AG20443 (cell line): ENCODE measurements around the gene IFT81.
"Not testable (repeated sequence)": the region's sequence is repeated elsewhere in the genome, so short reads cannot be mapped to it uniquely, and the experiment has no call there.

Experiments used
- DNase-seq: peaks from one replicate; pipeline ENCODE4 v3.0.0; 2012; ENCODE audit warnings: low spot score, mixed read lengths

Gene IFT81

DNA sequence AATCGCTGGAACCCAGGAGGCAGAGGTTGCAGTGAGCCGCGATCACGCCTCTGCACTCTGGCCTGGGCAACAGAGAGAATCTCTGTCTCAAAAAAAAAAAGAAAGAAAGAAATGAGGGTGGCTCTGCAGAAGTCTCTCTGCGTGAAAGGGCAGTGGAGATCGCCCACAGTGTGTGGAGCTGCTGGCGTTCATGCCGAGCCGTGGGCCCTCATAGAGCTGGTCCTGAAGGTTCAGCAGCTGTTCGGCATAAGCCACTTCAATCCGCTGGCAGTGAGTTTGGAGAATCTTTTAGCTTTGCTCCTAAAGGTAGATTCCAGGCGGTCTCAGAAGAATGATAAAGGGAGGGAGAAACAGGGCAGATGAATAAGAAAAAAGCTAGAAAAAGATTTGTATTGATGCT is 120.2 kb downstream of the IFT81 start:
- no peak for DNase-seq

DNA sequence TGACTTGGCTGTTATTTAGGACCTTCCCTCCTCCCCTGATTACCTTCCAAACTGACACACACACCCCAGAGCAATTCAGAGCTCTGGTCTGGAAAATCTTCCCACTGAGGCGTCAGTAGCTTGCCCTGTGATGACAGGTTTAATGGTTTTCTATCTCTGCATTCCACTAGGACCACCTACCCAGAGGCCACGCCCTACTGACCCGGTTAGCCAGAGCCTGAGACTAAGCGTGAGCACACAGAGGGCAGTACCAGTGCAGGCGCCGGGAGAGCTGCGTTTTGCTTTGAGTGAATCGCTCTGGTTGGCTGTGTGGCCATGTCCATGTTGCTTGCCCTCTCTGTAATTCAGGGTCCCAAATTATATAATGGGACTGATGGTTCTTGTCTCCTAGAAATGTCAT is 120.7 kb downstream of the IFT81 start:
- DNase-seq = no peak

GRCh38 chr12:110245369-110245772 is 121.2 kb downstream of the IFT81 start:
- DNase-seq = no peak

DNA sequence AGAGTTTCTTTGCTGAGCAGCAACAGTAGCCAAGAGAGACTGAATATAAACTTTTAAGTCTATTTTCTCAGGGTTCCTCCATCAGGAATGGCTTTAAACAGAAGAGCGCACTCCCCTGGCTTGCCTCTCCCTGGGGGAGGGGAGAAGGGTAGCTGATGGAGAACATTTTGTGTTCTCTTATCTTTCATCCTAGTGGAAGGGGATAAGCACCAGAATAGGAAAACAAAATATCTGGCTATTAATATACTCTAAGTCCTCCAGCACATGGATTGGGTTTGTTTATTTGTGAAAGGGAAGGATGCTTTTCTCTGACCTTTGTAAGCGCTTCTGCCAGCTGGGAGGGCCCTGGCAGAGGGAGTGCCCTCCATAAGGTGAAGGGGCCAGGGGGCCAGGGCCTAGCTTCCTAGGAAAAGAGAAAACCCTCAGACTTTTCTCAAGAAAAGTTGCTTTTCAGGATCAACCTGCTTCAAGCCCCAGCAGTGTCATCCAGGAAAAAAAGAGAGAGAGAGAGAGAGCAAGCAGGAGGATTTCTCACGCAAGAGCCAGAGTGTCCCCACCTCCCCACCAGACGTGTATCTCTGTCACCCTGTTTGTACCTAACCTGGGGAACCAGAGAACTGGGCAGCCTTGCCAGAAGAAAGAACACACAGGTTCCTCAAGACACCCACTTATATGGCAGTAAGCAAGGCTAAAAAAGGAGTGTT is 122.6 kb downstream of the IFT81 start:
- no peak for DNase-seq

DNA sequence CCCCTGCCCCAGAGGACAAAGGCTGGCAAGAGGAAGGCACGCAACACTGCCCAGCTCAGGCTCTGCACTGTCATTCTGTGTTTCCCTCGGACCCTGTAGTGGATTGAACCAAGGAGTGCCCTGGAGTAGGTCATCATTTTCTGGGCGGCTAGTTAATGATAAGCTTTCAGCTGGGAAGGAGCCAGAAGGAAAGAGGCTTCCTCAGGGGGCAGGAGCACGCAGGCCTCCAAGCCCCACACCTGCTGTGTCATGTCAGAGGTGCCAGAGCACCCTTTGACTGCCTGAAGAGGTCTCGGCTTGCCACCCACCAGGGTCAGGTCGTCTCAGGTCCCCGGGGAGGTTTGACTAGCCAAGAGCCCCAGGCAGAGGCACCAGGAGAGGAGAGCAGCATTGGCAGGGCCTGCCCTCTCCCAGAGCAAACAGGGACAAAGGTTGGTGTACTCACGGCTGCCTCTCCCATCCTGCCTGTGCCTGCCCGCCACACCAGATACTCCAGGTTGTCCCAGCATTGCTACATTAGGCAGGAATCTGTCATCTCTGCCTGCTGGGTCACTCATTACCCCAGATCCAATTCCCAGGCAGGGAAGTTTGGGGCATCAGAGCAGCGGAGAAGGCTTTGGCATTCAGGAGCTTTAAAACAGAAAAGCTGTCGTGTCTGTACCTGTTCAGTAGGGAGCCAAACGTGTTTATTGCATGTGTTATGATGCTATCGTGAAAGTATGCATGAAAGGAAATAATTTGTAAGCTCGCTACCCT is 123.4 kb downstream of the IFT81 start:
- no peak for DNase-seq

DNA sequence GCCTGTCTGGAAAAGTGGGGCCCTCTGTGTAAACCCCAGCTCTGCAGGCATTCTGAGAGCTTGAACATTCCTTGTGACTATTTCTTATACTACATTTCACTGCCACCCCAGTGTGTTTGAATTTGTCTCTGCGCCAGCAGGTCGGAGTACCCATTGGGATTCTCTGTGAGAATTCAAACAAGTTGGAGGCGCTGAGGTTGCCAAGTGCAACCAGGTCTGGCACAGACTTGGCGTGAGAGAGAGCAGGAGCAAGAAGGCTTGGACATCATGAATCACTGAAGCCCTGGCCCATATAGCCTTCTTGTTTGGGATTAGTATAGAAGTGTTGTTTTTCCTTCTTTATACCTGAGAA is 123.9 kb downstream of the IFT81 start:
- no peak for DNase-seq

GRCh38 chr12:110249105-110249504 is 124.9 kb downstream of the IFT81 start:
- DNase-seq = no peak

DNA sequence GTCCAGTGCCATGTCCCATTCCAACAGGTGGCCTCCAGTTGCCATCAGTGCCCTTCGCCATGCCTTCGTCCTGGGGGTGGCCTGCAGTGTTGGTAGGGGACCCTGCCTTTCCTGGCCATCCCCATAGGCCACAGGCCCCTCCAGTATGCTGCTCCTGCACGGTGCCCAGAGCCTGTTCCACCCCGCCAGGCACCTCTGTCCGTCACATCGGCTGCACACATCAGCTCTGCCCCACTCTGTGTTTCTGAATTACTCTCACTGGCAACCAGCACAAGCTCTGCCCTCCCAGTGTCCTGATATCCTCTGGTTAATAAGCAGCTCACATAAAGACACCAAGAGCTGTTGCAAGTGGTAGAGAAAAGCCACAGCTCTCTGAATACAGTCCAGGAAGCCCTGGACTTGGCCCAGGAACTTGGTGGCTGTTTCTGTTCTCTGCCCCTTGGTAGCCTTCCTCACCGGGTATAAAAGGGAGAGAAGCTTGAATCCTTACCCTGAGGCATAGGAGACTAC is 125.6 kb downstream of the IFT81 start:
- peak; percentile 40 for DNase-seq

DNA sequence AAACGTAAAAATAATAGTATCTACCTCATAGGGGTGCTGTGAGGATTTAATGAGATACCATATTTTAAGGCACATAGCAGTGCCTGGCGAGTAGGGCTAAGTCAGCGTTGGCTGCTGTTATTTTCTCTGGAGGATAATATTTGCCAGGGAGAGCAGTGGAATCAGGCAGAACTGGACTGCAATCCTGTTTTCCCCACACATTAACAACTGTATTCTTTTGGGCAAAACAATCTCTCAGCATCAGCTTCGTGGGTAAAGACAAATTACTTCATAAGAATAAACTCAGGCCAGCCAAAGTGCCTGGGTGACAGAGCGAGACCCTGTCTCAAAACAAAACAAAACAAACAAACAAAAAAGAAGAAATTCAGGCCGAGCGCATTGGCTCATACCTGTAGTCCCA is 127.2 kb downstream of the IFT81 start:
- no peak for DNase-seq

- DNase-seq = no peak
These were observed 128.6 kb downstream of the IFT81 start for GRCh38 chr12:110252716-110253115.

DNA sequence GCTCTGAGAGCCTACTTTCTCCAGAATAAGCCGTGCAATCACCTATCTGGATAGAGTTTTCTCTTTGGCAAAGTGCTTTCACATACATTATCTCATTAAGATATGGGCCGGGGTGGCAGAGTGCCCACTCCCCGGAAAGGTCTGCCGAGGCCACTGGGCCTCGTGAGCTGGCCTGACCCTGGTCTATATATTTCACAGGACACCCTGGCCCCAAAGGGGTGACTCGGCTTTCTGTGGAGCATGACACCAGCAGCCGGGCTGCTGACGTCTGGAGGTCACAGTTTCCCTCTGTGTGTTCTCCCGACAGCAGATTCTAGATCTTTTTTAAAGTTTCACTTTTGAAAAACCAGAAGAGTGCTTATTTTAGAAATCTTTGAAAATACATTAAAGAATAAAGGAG is 129.0 kb downstream of the IFT81 start:
- DNase-seq = peak; percentile 45

- no peak for DNase-seq
These were observed 130.9 kb downstream of the IFT81 start for GRCh38 chr12:110254971-110255540.

DNA sequence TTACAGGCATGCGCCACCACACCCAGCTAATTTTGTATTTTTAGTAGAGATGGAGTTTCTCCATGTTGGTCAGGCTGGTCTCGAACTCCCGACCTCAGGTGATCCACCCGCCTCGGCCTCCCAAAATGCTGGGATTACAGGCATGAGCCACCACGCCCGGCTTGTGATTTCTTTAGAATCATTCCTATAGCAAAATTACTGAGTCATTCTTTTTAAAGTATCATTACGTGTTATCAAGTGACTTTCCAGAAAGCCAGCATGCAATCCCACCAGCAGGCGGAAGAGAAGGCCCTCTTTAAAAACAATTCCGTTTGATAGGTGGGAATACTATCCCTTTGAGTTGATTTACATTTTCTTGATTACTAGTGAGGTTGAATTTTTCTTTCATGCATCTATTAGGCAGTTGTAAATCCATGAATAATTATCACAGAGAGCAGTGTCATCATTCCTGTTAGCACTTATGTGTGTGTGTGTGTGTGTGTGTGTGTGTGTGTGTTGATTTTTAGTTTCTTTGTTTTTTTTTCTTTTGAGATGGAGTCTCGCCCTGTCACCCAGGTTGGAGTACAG is 131.8 kb downstream of the IFT81 start:
- not testable (repeated sequence) for DNase-seq

- DNase-seq = no peak
These were observed 132.7 kb downstream of the IFT81 start for GRCh38 chr12:110256780-110257431.

DNA sequence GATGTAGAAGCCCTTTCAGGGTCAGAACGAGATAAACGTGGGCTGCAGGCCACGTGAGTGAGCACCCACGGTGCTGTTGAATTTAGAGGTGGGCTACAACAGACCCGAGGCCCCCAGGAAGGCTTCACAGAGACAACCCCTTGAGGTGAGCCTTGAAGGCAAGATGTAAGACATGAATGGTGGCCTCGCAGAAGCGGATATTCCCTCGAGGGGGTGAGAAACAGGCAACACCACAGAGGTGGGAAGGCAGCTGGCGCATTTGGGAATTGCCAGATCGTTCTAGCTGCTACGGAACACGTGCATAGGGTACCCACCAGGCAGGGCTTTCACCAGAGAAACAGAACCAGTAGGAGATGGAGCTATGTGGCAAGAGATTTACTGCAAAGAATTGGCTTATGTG is 134.3 kb downstream of the IFT81 start:
- DNase-seq = no peak

DNA sequence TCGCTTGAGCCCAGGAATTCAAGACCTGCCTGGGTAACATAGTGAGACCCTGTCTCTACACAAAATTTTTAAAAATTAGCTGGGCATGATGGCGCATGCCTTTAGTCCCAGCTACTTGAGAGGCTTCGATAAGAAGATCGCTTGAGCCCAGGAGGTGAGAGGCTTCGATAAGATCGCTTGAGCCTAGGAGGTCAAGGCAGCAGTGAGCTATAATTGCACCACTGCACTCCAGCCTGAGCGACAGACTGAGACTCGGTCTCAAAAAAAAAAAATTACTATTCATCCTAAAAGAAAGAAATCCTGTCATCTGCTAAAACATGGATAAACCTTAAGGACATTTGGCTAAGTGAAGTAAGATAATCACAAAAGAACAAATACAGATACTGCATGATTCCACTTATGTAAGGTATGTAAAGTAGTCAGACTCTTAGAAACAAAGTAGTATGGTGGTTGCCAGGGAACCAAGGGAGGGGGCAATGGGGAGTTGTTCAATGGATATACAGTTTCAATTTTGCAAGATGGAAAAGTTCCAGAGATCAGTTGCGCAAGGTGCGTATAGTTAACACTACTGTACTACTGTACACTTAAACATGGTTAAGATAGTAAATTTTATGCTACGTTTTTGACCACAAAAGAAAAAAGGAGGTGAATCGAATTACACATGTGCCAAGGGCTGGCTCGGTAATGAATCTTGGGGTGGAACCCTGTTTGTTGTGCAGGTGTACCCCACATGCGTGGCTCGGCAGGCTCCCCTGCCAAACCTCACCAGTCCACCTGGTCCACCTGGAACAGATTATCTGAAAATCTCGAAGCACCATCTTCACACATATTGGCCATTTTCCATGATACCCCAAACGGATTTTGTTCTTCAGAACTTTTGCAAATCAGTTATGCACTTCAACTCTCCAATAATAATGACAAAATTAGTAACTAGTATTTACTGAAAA is 138.6 kb downstream of the IFT81 start:
- no peak for DNase-seq

DNA sequence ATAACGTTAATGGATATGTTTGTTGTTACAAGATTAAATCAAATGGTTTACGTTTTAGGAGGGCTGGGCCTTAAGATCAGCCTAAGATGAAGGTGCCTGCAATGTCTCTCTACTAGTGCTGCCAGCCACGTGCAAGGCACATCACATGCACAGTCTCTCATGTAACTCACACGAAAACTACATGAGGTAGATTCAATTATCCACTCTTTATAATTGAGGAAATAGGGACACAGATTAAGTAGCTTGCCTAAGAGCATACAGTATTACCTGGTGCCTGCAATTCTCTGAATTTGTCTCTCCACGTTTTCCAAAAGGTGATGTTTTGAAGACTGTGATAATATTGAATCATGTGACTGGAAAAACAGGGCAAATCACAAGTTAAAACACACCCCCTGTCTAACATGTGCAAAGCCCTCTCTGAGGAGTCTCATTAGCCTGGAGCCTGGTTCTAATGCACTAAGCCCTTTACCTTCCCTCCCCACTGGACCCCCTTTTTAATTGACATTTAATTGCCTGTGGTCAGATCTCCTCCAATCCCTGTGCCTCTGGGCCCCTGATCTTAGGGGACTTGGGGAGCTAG is 142.3 kb downstream of the IFT81 start:
- DNase-seq = no peak

- peak; percentile 73 for DNase-seq
These were observed 142.9 kb downstream of the IFT81 start for GRCh38 chr12:110266980-110267620.
